GM19452 (cell line): ENCODE measurements around the gene TCHP.
"Not testable (repeated sequence)": the region's sequence is repeated elsewhere in the genome, so short reads cannot be mapped to it uniquely, and the experiment has no call there.

ENCODE experiments used
- ATAC-seq: cut with Tn5 transposase; IDR thresholded peaks from one replicate; pipeline ENCODE4 v1.9.1; 2021; ENCODE audit not compliant: unreplicated experiment

The TCHP gene

GRCh38 chr12:109899783-109900751 is at the start of gene TCHP:
TCHP (plus strand) TSS chr12:109900274; CDS start chr12:109903027, 2,753 bp downstream.
- peak; percentile 70 for ATAC-seq

GRCh38 chr12:109850518-109850917 is 49.6 kb upstream of the TCHP start:
- not testable (repeated sequence) for ATAC-seq

GRCh38 chr12:109855377-109855776 is 44.7 kb upstream of the TCHP start:
- ATAC-seq = no peak

- ATAC-seq = no peak
Measured at GRCh38 chr12:109857715-109858114, 42.4 kb upstream of the TCHP start.

GRCh38 chr12:109858764-109859163 is 41.3 kb upstream of the TCHP start:
- no peak for ATAC-seq

- ATAC-seq = no peak
Measured at GRCh38 chr12:109860977-109861376, 39.1 kb upstream of the TCHP start.

- ATAC-seq = no peak
Measured at GRCh38 chr12:109861689-109862314, 38.3 kb upstream of the TCHP start.

- ATAC-seq = not testable (repeated sequence)
Measured at GRCh38 chr12:109862491-109862890, 37.6 kb upstream of the TCHP start.

- no peak for ATAC-seq
Measured at GRCh38 chr12:109863847-109864712, 36.0 kb upstream of the TCHP start.

GRCh38 chr12:109864916-109865315 is 35.2 kb upstream of the TCHP start:
- ATAC-seq = no peak

GRCh38 chr12:109868182-109869051 is 31.7 kb upstream of the TCHP start:
- ATAC-seq = no peak

- ATAC-seq = no peak
Measured at GRCh38 chr12:109870648-109871047, 29.4 kb upstream of the TCHP start.

GRCh38 chr12:109871668-109872314 is 28.3 kb upstream of the TCHP start:
- no peak for ATAC-seq

- ATAC-seq = no peak
Measured at GRCh38 chr12:109873653-109874052, 26.4 kb upstream of the TCHP start.

- no peak for ATAC-seq
Measured at GRCh38 chr12:109875572-109876131, 24.4 kb upstream of the TCHP start.

- ATAC-seq = no peak
Measured at GRCh38 chr12:109876406-109876805, 23.7 kb upstream of the TCHP start.

- no peak for ATAC-seq
Measured at GRCh38 chr12:109877504-109878246, 22.4 kb upstream of the TCHP start.

- no peak for ATAC-seq
Measured at GRCh38 chr12:109878247-109878625, 21.8 kb upstream of the TCHP start.

- no peak for ATAC-seq
Measured at GRCh38 chr12:109878749-109879148, 21.3 kb upstream of the TCHP start.
